ENCODE data around the gene SMIM21.

GRCh38 chr18:75422341-75422910 is 5.1 kb downstream of the SMIM21 start:
- TF ChIP-seq POLR2A (IDR thresholded peaks at IDR 0.05; ENCODE audit: low read length) (no peak), GATA1 (IDR thresholded peaks at IDR 0.05; ENCODE audit: low read depth, low read length) (no peak)

All from erythroblast (primary cell).